Endothelial cell of hepatic sinusoid (primary cell): ENCODE data around the gene SIGLEC5.

Experiments used
- in situ Hi-C: cut with HindIII; loops from 2 replicates; pipeline ENCODE4 v1.10.0; 2017; ENCODE audit warnings: low sequenced_read_pairs

SIGLEC5 gene

GRCh38 chr19:51628153-51628939 lies 1.9 kb downstream of the SIGLEC5 start:
- in situ Hi-C loops = no loop called here

DNA sequence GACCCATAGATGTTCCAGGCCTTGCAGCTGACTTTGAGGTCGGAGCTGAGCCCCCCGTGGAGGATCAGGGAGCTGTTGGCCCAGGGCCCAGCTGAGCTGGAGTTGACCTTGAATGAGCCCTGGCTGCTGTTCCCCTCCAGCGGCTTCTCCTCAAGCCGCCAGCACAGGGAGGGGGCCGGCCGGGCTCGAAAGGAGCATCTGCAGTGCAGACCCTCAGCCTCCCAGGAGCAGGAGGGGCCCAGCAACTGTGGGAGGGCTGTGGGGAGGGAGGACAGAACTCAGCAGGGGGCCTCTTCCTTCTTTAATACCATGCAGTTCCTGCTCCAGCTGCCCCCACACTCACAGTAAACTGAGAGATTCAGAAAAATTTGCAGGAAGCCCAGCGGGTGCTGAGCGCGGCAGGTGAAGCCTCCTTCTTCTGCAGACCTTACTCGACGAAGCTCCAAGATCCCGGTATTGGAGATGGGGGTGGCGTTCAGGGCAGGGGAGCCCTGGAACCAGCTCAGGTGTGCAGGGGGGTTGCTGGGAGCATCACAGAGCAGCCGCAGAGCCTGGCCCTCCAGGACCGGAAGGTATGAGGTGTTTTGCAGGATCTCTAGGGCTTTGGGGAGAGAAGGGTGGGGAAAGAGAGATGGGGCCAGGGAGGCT lies 2.6 kb downstream of the SIGLEC5 start:
- in situ Hi-C loops = no loop called here

DNA sequence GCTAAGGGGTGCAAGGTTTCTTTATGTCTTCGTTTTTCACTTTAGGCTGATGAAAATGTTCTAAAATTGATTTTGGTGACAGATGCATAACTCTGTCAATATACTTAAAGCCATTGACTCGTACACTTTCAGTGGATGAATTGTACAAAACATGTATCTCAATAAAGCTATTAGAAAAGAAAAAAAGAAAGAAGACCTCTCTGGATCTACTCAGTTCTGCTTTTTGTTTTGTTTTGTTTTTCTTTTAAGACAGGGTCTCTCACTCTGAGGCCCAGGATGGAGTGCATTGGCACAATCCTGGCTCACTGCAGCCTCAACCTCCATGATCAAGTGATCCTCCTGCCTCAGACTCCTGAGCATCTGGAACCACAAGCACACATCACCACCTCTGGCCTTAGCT lies 3.5 kb downstream of the SIGLEC5 start:
- in situ Hi-C loops = no loop called here

- in situ Hi-C loops = no loop called here
These were observed 9.0 kb downstream of the SIGLEC5 start for GRCh38 chr19:51621178-51621577.

DNA sequence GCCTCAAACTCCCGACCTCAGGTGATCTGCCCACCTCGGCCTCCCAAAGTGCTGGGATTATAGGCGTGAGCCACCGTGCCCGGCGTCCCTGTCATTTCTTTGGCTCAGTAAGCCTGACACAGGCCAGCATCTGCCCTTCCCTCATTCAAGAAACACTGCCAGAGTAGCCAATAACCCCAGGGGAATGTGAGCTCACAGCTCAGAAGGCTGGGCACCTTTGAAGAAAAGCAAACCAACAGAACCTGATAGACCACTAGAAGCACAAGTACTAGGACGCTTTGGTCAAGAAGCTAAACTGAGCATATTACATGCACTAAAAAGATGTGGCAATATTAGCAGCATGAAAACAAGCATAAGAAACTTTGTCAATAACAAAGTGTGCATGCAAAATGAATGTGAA lies 14.2 kb downstream of the SIGLEC5 start:
- in situ Hi-C loops = no loop called here

GRCh38 chr19:51614789-51615188 lies 15.4 kb downstream of the SIGLEC5 start:
- in situ Hi-C loops = no loop called here

GRCh38 chr19:51610576-51610975 lies 19.6 kb downstream of the SIGLEC5 start:
- in situ Hi-C loops = no loop called here

GRCh38 chr19:51607920-51608562 lies 22.2 kb downstream of the SIGLEC5 start:
- in situ Hi-C loops = no loop called here

GRCh38 chr19:51607077-51607476 lies 23.1 kb downstream of the SIGLEC5 start:
- in situ Hi-C loops = no loop called here

DNA sequence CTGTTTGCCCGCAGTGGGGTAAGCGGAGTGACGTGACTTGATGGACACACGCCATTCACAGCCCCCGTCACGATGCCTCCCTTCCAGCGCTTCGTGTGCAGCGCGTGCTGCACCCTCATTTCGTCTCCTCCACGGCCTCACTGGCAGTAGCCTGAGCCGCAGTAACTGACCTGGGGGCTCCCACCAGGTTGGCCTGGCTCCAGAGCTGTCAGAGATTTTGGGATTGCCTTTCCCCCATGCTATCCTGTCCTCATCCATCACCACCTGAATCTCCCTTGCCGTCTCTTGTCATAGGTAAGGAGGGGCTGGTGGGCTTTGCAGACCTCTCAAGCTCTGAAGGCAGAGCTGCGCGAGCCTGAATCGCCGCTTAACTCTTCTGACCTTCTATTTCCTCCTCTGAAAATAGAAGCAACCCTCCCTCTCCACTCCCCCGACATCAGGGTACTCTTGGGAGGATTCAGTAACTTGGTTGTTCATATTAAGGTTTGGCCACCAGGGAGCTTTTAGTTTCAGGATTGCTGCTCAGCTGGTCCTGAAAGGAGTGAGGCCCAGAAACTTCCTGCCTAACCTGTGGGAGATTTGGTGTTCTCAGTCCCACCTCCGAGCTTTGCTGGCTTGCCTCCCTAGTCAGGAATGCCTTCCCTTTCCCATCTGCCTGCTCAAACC lies 27.9 kb downstream of the SIGLEC5 start:
- in situ Hi-C loops = no loop called here

DNA sequence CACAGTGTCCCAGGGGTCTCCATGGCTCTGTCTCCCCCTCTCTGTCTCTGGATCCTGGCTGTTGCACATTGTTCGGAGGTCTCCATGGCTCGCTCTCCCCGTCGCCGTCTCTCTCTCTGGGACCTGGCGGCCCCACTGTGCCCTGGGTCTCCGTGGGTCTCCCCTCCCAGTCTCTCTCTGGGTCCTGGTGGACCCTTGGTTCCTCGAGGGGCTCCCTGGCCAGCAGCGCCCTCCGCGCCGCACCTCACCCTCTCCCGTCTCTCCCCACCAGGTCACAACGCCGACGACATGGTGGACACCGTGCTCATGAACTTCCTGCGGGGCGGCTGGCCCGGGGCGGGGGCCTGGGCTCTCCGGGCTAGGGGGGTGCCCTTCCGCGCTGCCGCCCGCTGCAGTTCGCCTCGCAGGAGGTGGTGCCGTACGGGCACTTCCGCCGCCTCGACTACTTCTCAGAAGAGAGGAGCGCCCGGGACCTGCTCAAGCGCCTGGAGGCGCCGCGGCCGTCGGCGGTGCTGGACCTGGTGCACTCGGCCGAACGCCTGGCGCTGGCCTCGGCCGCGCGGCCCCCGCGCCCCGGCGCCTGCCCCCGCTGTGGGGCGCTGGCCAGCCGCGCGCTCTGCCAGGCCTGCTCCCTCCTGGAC lies 29.1 kb downstream of the SIGLEC5 start:
- in situ Hi-C loops = no loop called here

DNA sequence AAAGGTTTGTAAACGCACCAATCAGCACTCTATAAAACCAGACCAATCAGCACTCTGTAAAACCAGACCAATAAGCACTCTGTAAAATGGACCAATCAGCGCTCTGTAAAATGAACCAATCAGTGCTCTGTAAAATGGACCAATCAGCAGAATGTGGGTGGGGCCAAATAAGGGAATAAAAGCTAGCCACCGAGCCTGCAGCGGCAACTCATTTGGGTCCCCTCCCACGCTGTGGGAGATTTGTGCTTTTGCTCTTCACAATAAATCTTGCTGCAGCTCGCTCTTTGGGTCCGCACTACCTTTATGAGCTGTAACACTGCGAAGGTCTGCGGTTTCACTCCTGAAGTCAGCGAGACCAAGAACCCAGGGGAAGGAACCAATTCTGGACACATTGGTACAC lies 31.1 kb downstream of the SIGLEC5 start:
- in situ Hi-C loops = loop anchor here (5.0 kb wide), 3 partner anchors 48 to 83 kb away; partner anchors contain the start of gene SIGLEC14

GRCh38 chr19:51598159-51598915 lies 31.9 kb downstream of the SIGLEC5 start:
- in situ Hi-C loops = loop anchor here (5.0 kb wide), 3 partner anchors 49 to 84 kb away; partner anchors contain the start of gene SIGLEC14

DNA sequence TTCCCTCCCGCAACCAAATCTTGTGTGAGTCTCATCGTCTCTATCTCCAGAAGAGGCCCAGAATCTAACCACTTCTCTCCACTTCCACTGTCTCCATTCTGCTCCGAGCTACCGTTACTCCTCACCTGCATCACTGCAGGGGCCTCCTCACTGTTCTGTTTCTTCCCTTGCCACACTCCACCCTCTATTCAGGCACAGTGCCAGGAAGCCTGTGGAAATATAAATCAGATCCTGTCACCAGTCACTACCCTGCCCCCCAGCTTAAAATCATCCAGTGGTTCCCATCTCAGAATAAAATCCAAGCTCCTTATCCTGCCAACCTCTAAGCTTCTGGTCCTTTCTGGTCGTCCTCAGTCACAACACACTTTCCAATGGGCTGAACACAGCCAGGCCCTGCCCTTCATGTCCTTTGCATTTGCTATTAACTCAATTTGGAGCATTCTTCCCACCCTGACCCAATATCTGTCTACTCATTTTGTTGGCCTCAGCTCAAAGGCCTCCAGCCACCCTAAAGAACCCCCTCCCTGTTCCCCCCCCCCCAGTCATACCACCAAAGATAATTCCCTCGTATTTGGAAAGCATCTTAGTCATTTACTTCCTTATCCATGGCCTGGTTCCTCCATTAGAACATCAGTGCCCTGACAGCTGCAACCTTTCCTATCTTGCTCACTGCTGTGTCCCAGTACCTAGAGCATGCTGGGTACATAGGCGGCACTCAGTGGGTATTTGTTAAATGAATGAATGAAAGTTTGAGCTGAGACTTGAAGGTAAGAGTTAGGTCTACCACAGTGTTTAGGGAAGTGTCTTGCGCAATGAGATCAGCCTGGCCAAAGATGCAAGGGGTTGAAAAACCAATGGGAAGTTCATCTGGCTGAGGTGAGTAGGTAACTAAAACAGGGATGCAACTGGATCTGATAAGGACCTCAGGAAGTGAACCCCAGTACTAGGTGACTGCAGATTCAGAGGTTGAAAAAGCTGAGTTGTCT lies 34.7 kb downstream of the SIGLEC5 start:
- in situ Hi-C loops = loop anchor here (5.0 kb wide), 3 partner anchors 48 to 87 kb away; partner anchors contain the start of gene SIGLEC14

DNA sequence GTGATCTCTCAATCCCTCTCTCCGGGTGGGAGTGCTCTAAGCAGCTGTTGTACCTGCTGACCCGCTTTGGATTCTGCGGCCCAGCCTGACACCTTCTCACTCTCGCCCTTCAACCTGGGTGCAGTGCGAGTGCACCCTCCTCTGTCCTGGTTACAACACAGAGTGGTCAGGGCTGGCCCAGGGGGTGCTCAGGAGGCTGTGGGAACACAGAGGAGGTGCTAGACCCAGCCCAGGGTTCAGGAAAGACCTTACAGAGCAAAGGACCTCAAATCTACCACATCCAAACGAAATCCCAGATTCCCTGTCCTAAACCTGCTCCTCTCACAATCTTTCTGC lies 35.5 kb downstream of the SIGLEC5 start:
- in situ Hi-C loops = loop anchor here (5.0 kb wide), 3 partner anchors 47 to 88 kb away; partner anchors contain the start of gene SIGLEC14

GRCh38 chr19:51593969-51594773 lies 36.0 kb downstream of the SIGLEC5 start:
- in situ Hi-C loops = no loop called here

GRCh38 chr19:51593138-51593890 lies 36.9 kb downstream of the SIGLEC5 start:
- in situ Hi-C loops = no loop called here
